Retinal pigment epithelial cell (primary cell): Measurements from ENCODE around the gene ARHGAP35.
"Not testable (repeated sequence)": the region's sequence is repeated elsewhere in the genome, so short reads cannot be mapped to it uniquely, and the experiment has no call there.

Source experiments
- DNase-seq: peaks from one replicate; pipeline ENCODE4 v3.0.0-alpha.2; 2010; ENCODE audit warnings: low read depth
- H3K4me3 ChIP-seq: 2 replicates; pipeline ENCODE4 v1.5.1; 2011; ENCODE audit warnings: mild to moderate bottlenecking, low read length, control low read depth, moderate library complexity
- TF ChIP-seq, protein P1 (sequence below): conservative IDR thresholded peaks from 2 replicates; pipeline ENCODE4 v1.5.1; 2011; ENCODE audit warnings: low read depth, low read length, control low read depth, inconsistent platforms

The ARHGAP35 gene

GRCh38 chr19:46875234-46875633, 14.4 kb downstream of the ARHGAP35 start:
- TF ChIP-seq, protein P1, sequence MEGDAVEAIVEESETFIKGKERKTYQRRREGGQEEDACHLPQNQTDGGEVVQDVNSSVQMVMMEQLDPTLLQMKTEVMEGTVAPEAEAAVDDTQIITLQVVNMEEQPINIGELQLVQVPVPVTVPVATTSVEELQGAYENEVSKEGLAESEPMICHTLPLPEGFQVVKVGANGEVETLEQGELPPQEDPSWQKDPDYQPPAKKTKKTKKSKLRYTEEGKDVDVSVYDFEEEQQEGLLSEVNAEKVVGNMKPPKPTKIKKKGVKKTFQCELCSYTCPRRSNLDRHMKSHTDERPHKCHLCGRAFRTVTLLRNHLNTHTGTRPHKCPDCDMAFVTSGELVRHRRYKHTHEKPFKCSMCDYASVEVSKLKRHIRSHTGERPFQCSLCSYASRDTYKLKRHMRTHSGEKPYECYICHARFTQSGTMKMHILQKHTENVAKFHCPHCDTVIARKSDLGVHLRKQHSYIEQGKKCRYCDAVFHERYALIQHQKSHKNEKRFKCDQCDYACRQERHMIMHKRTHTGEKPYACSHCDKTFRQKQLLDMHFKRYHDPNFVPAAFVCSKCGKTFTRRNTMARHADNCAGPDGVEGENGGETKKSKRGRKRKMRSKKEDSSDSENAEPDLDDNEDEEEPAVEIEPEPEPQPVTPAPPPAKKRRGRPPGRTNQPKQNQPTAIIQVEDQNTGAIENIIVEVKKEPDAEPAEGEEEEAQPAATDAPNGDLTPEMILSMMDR: no peak
- no peak for DNase-seq
- H3K4me3 ChIP-seq: no peak overlapping the region

GRCh38 chr19:46875657-46876056, 14.9 kb downstream of the ARHGAP35 start:
- H3K4me3 ChIP-seq: no peak overlapping the region
- TF ChIP-seq, protein P1: no peak

GRCh38 chr19:46878613-46879375, 18.0 kb downstream of the ARHGAP35 start:
- H3K4me3 ChIP-seq: no peak overlapping the region
- TF ChIP-seq, protein P1: no peak
- peak; percentile 57 for DNase-seq

More at GRCh38 chr19:46875657-46876056, 14.9 kb downstream of the ARHGAP35 start:
- DNase-seq: no peak

- H3K4me3 ChIP-seq: no peak overlapping the region
- TF ChIP-seq, protein P1: no peak
- no peak for DNase-seq
Observed at GRCh38 chr19:46880431-46880830, 19.6 kb downstream of the ARHGAP35 start.

DNA sequence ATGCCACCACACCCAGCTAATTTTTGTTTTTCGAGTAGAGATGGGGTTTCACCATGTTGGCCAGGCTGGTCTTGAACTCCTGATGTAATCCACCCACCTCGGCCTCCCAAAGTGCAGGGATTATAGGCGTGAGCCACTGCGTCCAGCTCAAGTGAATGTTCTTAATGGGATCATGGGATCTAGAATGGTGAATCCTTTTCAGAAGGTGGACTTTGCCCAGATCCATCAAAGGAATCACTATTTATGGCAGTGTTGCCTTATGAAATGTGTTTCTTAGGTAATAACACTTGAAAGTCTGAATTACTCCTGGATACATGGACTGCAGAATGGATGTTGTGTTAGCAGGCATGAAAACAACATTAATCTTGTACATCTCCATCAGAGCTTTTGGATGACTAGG, 20.3 kb downstream of the ARHGAP35 start:
- TF ChIP-seq, protein P1: no peak
- DNase-seq: no peak
- H3K4me3 ChIP-seq: no peak overlapping the region

DNA sequence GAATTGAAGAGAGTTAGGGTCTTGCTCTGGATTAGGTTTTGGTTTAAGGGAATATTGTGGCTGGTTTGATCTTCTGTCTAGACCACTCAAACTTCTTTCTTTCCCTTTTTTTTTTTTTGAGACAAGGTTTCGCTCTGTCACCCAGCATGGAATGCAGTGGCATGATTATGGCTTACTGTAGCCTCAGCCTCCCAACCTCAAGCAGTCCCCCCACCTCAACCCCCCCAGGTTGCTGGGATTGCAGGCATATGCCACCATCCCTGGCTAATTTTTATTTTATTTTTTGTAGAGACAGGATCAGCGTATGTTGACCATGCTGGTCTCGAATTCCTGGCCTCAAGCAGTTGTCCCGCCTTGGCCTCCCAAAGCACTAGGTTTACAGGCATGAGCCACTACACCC, 21.2 kb downstream of the ARHGAP35 start:
- no peak overlapping the region for H3K4me3 ChIP-seq
- TF ChIP-seq, protein P1: no peak
- no peak for DNase-seq

DNA sequence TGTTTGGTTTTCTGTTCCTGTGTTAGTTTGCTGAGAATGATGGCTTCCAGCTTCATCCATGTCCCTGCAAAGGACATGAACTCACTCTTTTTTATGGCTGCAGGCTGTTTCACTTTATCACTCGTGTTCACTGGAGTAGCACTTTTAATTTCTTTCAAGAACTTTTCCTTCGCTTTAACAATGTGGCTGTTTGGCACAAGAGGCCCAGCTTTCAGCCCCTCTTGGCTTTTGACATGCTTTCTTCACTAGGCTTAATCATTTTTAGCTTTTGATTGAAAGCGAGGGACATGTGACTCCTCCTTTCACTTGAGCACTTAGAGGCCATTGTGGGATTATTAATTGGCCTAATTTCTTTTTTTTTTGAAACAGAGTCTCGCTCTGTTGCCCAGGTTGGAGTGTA, 22.0 kb downstream of the ARHGAP35 start:
- DNase-seq, H3K4me3 ChIP-seq: not testable (repeated sequence)
